ENCODE measurements around the gene AKR7A2.

Gene AKR7A2

DNA sequence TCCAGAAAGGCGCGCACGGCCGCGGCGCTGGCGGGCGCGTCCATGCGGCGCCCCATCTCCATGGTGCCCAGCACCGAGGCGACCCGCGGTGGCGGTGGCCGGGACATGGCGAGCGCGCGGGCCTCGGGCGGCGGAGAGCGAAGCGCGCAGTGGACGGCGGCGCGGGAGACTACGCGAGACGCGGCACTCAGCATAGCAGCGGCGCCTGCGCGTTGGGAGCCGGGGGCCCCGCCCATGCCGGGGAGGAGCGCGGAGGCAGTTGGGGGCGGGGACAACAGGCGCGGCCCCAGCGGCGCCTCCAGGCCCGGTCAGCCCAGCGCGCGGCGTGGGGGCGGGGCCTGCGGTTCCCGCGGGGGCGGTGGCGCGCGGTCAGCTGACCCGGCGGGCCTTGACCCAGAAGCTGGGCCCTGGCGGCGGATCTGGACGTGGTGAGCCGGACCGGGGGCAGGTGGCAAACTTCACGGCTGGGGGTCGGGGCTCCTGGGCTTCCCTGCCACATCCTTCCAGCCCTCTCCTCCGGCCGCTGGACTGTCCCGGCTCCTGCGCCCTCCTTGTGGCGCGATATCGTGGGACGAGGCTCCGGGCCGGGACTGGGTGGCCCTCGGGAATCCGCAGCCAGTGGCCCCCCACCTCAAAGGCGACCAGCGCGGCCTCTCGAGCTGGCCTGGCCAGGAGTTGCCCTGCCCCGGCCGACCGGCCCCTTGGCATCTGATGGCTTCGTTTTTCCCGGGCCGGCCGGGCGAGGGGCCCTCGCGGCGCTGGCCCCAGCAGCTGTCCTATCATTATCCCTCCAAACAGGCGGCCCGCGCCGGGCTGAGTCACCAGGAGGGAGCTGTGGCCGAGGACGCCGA lies at the start of gene AKR7A2, which contains the start of gene SLC66A1:
TSS of gene AKR7A2 (minus strand) at position 214 of the 851 bp plus-strand sequence. CDS start at position 194, 20 bp downstream.
TSS of gene SLC66A1 (plus strand) at position 396 of the 851 bp plus-strand sequence. CDS start 5,352 bp downstream, outside the sequence.
- peak; percentile 47 for DNase-seq (ENCODE audit: low read depth, low spot score)

DNA sequence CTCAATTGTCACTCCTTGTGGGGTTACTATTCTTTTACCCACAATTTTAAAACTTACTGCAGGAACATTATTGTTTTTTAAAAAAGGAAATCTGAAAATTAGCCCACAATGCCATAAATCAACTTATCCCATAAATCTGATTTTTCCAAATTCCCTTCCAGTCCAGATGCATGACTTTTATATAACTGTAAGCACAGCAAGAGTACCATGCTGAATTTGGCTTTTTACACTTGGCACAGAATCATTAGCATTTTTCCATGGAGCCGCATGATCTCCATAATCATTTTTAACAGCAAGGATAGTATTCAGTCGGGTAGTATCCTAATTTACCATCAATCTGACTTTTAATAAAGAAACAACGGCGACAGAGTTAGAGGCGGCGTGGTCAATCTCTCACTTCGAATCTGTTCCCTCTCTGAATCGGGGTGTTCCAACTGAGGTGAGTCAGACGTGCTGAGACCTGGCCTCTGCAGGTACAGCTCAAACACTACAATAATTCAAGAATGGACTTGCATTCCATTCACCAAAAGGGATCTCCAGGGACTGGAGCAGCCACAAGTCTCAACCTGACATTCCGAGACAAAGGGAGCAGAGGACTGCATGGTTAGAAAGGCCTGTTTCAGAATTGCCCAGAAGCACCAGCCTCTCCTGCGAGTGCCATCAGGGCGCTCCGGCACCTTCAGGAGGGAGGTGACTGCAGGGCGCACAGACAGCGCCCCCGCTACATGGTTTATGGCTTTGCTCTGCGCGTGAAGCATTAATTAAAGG lies 49.1 kb upstream of the AKR7A2 start:
- no peak for DNase-seq (ENCODE audit: low read depth, low spot score)

DNA sequence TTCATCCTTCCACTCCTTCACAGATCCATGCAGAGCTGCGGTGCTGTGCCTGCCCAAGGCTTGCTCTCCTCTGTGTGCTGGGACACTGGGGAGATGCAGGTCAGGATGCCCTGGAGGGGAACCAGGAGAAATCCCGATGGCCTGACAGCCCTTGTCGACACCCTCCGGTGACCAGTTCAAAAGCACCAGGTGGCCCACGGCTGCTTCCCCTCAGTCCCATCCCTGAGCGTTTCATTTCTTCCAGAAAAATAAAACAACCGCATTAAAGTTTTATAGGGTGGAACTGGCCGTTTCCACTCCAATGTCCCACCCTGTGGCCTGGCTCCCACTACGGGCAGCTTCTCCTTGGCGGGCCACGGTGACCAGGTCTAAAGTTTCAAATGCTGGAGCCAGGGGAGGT lies 48.5 kb upstream of the AKR7A2 start:
- DNase-seq (ENCODE audit: low read depth, low spot score), result no peak

DNA sequence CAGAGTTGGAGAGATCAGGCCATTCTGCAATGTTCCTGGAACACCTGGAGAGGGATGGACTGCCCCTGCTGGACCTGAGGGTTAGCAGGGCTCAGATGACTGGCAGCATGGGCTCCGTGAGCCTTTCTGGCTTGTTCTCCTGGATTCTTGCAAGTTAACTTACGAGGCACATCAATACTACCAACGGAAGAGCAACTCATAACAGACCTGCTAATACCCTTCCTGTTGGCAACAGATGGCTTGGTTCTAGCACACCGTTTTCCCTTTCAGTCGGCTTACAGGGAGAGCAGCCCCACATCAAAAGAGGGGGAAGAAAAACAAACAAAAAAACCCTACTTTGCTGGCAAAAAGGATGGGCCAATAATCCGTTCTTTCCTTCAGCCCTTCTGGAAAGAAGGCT lies 48.1 kb upstream of the AKR7A2 start:
- no peak for DNase-seq (ENCODE audit: low read depth, low spot score)

DNA sequence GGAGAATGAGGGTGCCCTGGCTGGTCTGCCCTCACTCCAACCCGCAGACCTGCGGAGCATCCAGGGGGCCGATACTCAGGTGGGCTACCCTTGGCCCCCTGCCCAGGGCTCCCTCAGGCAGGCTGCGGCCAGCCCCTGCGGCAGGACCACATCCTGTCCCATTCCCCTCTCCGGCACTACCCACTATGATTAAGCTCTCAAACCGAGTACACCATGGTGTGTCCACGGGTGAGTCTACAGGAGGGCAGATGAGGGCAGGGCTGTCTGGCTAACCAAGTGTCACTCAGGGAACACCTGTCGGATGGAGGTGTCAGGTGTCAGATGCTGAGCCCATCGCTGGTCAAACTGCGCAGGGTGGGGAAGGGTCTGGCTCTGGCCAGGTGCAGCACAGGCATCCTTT lies 47.4 kb upstream of the AKR7A2 start:
- no peak for DNase-seq (ENCODE audit: low read depth, low spot score)

DNA sequence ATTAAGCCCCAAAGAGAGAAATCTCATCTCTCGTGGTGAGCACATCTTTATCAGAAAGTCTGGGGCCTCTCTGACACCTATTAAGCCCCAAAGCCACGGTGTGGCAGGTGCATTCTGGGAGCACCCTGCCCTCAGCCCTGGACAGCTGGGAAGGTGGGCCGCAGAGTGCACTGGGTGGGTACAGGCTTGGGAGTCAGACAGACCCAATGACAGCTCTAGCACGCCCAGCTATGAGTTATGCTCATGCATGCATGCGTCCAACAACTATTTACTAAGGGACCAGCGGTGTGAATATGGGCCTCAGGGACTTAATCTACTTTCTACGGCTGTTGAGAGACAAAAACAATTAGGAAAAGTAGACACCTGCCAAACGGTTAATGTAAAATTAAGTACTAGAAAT lies 46.8 kb upstream of the AKR7A2 start:
- DNase-seq (ENCODE audit: low read depth, low spot score), result no peak

DNA sequence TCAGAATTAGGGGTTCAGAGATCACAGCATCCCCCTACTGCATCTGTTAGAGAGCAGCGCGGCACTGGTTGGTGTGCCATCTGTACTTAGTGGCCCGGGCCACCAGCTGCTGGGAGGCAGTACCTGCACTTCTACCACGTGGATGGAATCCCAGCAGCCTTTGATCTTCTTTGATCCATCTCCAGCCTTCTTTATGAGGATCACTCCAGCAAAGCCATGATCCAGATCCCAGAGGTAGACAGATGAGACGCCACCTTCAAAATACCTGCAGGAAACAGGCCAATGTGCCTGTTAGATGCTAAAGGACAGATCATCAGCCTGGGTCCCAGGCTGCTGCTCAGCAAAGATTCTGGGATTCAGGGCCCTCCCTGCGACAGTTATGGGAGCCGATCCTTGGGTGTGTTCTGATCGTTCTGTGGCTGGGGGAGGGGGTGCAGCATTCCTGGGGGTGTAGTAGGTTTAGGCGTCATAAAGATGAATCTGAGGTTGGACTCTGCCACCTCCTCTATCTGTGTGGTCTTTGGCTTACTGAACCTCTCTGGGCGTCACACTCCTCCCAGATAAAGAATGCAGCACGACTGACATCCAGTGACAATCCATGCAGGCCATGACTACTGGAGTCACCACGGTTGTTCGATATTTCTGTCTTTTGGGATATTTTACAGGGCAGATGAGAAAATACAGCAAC lies 45.5 kb upstream of the AKR7A2 start:
- no peak for DNase-seq (ENCODE audit: low read depth, low spot score)

DNA sequence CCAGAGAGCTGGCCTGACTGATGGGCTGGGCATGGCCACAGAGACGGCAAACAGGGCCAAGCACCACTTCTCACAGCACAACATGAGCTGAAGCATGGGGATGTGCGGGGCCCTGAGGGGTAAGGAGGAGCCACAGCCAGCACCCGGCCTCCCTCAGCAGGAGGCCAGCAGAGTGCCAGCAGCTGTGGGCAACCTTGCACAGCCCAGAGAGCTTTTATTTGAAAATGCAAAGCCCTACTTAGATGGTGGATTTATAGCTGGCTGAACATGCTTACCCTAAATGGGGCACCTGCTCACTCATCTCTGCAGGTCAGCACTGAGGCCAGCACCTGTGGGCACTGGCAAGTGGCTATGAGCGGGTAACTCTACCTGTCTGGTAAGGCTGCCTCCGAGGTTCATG lies 44.3 kb upstream of the AKR7A2 start:
- DNase-seq (ENCODE audit: low read depth, low spot score), result no peak

DNA sequence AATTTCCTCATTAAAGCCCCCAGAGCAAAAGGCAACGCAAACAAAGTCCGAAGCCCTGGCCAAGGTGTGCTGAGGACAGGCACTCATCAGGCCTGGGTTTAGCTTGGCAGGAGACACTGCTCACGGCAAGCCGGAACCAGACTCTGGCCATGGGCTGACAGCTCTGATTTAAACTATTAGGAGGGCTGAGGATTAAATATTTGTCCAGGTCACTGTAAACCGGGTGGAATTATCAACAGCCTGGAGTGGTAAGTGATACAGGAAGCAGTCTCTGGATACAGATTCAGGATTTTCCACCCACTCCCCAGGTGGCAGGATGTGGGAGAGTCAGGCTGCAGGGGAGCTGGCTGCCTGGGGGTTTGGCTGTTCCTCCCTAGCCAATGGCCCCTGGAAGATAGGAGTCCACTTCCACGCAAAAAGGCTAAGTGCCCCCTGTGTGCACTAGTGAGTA lies 42.6 kb upstream of the AKR7A2 start:
- DNase-seq (ENCODE audit: low read depth, low spot score), result no peak

DNA sequence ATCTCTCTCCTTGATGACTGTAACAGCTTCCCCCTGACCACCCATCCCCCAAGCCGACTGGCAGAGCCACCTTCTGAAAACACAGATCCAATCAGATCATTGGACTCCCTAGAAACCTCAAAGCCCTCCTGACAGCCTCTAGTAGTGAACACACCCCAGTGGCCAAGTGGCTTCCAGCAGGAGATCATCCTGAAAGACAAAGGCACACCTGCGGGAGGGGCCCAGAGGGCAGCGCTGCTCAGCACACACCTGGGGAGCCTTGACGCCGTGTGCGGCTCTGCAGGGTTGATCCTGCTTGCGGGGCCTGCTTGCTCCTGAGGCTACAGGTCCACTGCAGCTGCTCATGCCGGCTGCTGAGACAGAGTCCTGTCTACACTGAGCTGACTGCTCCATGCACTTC lies 41.7 kb upstream of the AKR7A2 start:
- peak; percentile 85 for DNase-seq (ENCODE audit: low read depth, low spot score)

DNA sequence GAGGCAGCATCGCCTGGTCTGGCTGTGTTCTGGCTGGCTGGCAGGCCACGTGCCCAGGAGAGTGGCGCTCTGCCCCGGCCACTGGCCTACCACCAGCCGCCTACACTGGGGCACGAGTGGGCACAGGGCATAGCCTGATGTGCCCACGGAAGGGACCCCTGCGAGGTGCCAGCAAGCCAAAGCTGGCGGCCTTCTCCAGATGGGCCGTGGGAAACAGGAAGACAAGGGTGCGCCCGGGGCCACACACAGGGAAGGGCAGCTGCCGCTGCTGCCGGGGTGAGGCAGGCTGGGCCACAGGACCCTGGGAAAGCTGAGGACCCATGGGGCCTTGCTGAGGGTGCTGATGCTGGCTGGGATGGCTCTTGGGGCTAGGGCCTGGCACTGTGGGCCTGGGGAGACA lies 40.9 kb upstream of the AKR7A2 start:
- no peak for DNase-seq (ENCODE audit: low read depth, low spot score)

DNA sequence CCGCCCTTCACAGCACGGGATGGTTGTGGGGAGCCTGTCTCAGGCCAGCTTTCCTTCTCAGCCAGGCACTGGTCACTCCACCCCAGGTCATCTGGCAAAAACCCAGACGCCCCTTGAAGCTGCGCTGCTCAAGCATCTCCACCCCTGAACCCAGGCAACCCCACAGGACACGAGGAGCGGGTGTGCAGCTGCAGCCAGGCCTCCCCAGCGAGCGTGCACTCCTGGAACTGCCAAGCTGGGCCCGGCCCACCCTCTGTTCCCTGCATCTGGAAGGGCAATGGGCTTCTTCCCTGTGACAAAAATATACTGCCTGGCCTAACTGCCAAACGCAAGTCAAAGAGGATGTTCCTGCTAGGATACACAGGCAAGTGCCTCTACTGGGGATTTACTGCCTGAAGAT lies 39.9 kb upstream of the AKR7A2 start:
- no peak for DNase-seq (ENCODE audit: low read depth, low spot score)

DNA sequence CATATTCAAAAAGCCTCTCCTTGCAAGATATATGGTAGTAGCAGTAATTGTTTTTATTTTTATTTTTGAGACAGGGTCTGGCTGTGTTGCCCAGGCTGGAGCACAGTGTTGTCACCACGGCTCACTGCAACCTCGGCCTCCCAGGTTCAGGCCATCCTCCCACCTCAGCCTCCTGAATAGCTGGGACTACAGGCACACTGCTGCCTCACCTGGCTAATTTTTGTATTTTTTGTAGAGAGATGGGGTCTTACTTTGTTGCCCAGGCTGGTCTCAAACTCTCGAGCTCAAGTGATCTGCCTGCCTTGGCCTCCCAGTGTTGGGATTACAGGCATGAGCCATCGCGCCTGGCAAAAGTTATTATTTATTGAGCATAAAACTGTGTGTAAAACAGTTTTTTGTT lies 38.6 kb upstream of the AKR7A2 start:
- no peak for DNase-seq (ENCODE audit: low read depth, low spot score)

DNA sequence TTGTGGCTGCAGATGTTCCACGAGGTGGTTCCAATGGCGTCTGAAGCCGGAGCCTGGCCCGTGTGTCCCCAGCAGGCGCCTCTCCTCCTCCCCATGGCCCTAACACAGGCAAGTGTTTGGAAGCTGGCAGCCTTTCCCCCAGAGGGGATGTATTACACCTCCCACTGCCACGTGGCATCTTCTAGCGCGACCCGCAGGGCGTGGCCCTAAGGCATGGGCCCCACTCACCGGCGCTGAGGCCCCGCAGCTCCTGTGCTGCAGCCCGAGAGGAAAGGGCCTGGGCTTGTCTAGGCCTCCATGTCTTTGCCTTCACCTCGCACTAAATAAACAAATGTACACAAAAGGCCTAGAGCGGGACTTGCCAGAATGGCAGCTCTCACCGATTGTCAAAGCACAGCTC lies 38.1 kb upstream of the AKR7A2 start:
- no peak for DNase-seq (ENCODE audit: low read depth, low spot score)

DNA sequence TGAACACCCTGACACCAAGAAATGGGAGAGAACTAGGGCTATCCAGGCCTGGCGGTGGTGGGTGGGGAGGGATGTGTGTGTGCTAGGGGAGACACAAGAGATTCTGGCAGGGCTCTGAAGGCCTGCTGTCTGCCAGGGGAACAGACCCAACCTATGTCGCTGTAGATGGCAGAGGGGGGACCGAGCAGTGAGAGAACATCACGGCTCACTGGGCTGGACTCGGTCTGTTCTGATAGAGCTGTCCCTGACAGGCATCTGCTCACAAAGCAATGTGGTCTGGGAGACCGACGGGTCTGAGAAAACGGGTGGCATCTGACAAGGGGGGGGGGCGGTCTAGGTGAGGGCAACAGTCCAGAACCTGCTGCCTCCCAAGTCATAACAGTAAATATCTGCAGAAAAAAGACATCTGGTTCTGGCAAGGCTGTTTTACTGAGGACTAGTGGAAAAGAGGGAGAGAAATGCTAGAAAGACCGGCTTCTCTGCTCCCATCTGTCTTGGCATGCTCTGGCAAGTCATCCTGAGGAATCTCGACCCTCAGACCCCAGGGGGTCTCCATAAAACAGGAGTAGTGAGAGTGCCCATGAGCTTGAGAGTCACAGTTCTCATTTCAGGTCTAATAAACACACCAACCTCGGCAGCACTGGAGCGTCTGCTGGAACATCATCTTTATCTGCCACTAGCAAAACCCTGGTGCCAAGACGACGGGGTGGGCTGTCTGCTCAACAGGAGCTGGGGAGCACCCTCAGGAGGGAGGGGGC lies 36.7 kb upstream of the AKR7A2 start:
- DNase-seq (ENCODE audit: low read depth, low spot score), result no peak

DNA sequence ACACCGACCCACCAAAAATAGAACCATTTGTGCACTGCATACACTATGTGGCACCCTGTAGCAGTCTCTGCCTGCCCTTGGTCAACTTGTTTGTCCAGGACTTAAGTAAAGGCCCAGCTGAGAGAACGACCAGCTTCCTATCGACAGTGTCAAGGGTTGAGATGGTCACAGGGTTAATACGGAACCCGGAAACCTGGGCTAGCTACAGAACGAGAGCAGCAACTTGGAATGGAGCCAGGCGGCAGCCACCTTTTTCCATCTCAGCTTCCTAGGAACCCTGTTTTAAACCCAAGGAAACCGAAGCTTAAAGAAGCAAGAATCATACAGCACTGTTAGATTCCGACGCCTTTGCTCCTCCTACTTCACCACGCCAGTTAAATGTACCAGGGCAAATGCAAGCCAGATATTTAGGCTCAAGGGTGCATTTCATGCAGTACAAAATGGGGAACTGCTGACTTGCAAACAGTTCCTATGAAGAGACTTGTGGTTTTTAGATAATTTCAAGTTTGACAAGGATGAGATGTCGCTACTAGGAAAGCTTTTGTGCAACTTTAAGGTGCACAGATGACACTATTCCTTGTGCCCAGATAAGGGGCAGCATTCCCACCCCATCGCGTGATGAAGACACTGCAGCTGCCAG lies 35.7 kb upstream of the AKR7A2 start:
- no peak for DNase-seq (ENCODE audit: low read depth, low spot score)

DNA sequence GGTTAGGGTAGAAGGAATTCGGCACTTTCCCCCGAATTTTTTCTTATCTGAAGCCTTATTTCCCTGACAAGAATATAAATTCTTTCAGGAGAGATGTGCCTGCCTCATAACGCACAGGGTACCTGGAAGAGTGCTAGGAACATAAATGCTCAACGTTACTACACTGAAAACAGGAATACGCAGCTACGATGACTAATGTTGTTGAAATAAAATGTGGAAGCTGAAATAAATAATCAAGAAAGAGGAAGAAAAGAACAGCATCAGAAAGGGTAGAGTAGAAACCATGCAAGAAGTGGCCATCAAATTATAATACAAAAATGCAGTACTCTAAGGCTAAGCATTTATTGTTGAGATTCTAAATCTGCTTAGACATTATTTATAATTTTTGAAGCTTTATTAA lies 34.1 kb upstream of the AKR7A2 start:
- DNase-seq (ENCODE audit: low read depth, low spot score), result no peak

DNA sequence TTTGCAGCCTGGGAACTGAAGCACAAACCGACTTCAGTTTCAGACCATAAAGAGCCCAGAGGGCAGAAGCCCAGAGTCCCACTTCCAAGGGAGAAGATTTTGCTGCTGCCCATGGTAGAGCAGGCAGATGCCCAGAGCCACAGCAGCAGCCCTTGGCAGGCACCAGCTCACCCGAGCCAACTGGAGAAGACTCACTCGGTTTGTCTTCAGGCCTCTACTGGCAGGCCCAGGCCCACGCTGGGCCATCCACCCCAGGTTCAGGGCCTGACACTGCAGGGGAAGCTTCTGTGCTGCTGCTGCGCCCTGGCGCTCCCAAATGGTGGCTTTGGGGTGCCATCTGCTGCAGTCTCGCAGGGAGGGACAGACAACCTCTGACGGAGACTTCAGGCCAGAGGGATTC lies 33.4 kb upstream of the AKR7A2 start:
- DNase-seq (ENCODE audit: low read depth, low spot score), result no peak

DNA sequence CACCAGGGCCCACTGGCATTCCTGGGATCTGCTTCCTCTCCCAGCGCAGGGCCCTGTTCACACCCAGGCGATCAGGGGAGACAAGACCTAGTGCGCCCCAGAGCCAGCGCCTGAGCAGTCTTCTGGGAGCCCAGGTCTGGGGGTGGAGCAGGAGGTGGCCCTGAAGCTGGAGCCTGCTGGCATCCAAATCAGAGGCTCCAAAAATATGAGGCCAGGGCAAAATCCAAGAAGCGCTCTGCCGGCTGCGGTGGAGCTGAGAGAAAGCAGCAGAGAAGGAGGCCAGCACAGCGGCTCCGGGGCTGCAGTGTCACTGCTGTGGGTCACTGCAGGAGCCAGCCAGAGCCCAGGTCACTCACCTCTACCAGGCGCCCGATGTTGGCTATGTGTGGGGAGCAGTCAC lies 32.9 kb upstream of the AKR7A2 start:
- DNase-seq (ENCODE audit: low read depth, low spot score), result no peak

DNA sequence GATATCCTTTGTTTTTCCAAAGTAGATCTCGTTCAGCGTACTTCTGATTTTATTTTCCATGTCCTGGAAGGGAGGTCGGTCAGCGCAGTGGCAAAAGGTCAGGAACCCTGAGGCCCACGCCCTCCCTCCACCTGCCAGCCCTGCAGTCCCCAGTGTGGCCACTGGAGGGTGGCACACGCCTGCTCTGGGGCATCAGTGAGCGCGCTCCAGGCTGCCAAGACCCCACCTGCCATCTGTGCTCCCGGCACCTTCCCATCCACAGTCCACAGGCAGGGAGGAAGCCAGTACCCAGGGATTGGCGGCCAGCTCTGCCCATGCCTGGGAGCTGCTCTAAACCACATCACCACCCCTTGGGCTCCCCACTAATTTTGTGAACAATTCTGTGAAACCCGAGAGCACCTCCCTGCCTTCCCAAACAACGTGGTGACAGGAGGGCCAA lies 32.4 kb upstream of the AKR7A2 start:
- no peak for DNase-seq (ENCODE audit: low read depth, low spot score)

Data from iPS DF 19.7 (cell line).